ENCODE data around the gene PCARE.

GRCh38 chr2:29072251-29072650, 2.1 kb downstream of the PCARE start:
- TF ChIP-seq POLR2A (IDR thresholded peaks at IDR 0.05) (no peak), CTCF (IDR thresholded peaks at IDR 0.05) (no peak), POLR2AphosphoS5 (IDR thresholded peaks at IDR 0.05) (no peak)

All from prostate gland (tissue), 2 donors.